ENCODE measurements around the gene YKT6.

YKT6 gene

GRCh38 chr7:44220046-44220357, 19.2 kb downstream of the YKT6 start:
- DNase-seq, result no peak

GRCh38 chr7:44220358-44221112, 19.8 kb downstream of the YKT6 start:
- no peak for DNase-seq

GRCh38 chr7:44221231-44221791, 20.5 kb downstream of the YKT6 start:
- DNase-seq, result no peak

- peak; percentile 84 for DNase-seq
Observed at GRCh38 chr7:44222074-44222473, 21.3 kb downstream of the YKT6 start.

- peak; percentile 81 for DNase-seq
Observed at GRCh38 chr7:44222776-44223261, 22.0 kb downstream of the YKT6 start.

- DNase-seq, result peak; percentile 95
Observed at GRCh38 chr7:44223362-44224079, 22.7 kb downstream of the YKT6 start.

GRCh38 chr7:44224080-44224973, 23.5 kb downstream of the YKT6 start:
- DNase-seq, result peak; percentile 99

GRCh38 chr7:44224974-44225565, 24.3 kb downstream of the YKT6 start:
- peak; percentile 57 for DNase-seq

- DNase-seq, result peak; percentile 85
Observed at GRCh38 chr7:44225566-44226395, 25.0 kb downstream of the YKT6 start.

GRCh38 chr7:44226396-44226753, 25.6 kb downstream of the YKT6 start:
- DNase-seq, result peak; percentile 27

GRCh38 chr7:44227911-44228310, 27.1 kb downstream of the YKT6 start:
- no peak for DNase-seq

GRCh38 chr7:44228571-44229350, 28.0 kb downstream of the YKT6 start:
- no peak for DNase-seq

- no peak for DNase-seq
Observed at GRCh38 chr7:44229546-44230105, 28.8 kb downstream of the YKT6 start.

- DNase-seq, result no peak
Observed at GRCh38 chr7:44230286-44230685, 29.5 kb downstream of the YKT6 start.

GRCh38 chr7:44231088-44231487, 30.3 kb downstream of the YKT6 start:
- no peak for DNase-seq

- DNase-seq, result no peak
Observed at GRCh38 chr7:44232396-44232795, 31.6 kb downstream of the YKT6 start.

- no peak for DNase-seq
Observed at GRCh38 chr7:44232901-44233715, 32.3 kb downstream of the YKT6 start.

- no peak for DNase-seq
Observed at GRCh38 chr7:44235066-44235465, 34.3 kb downstream of the YKT6 start.

- peak; percentile 98 for DNase-seq
Observed at GRCh38 chr7:44235582-44236332, 35.0 kb downstream of the YKT6 start.

All from NCI-H69 (cell line).